H1 (cell line): ENCODE results near the gene TBCA. TPM values are rescaled to one million over a fixed set of nuclear protein-coding genes. Genes with fewer than 3 reads are reported as not detected.

Experiments used
- BRCA1 ChIP-seq: IDR thresholded peaks from 2 replicates; pipeline ENCODE4 v1.6.1; 2012; ENCODE audit warnings: low read depth, low read length, improper control_type of control experiment
- CBX5 ChIP-seq: fragments of 300-800, 300-1000 bp; sonication (generic); IDR thresholded peaks from 2 replicates; pipeline ENCODE4 v1.7.1; 2016; ENCODE audit warnings: antibody characterized with exemption, low read length, low read depth
- CREB1 ChIP-seq: IDR thresholded peaks from 2 replicates; pipeline ENCODE4 v1.6.1; 2012; ENCODE audit warnings: inconsistent platforms
- EP300 ChIP-seq, 2 experiments: IDR thresholded peaks; 1 replicate in 1 of 2; 2 replicates in 1 of 2; pipeline ENCODE4 v1.6.1; 2011 to 2012; ENCODE audit warnings: low read depth in 2 of 2, low read length in 2 of 2, mild to moderate bottlenecking in 2 of 2, borderline replicate concordance in 1 of 2, inconsistent platforms in 1 of 2, moderate library complexity in 1 of 2
- JUN ChIP-seq: IDR thresholded peaks from 2 replicates; pipeline ENCODE4 v1.6.1; 2011; ENCODE audit warnings: low read depth, mild to moderate bottlenecking, improper control_type of control experiment, low read length
- JUND ChIP-seq: IDR thresholded peaks from 2 replicates; pipeline ENCODE4 v1.6.1; 2011; ENCODE audit warnings: mild to moderate bottlenecking, improper control_type of control experiment, low read length
- KDM4A ChIP-seq: IDR thresholded peaks from one replicate; pipeline ENCODE4 v1.7.1; 2012; ENCODE audit warnings: low read depth, mild to moderate bottlenecking, moderate library complexity, low read length, inconsistent platforms; ENCODE audit not compliant: severe bottlenecking
- SP2 ChIP-seq: IDR thresholded peaks from 2 replicates; pipeline ENCODE4 v1.6.1; 2012; ENCODE audit warnings: mild to moderate bottlenecking, low read length, inconsistent platforms
- TBP ChIP-seq: IDR thresholded peaks from 2 replicates; pipeline ENCODE4 v1.6.1; 2011; ENCODE audit warnings: low read depth, low read length, improper control_type of control experiment
- TEAD4 ChIP-seq: IDR thresholded peaks from 2 replicates; pipeline ENCODE4 v1.6.1; 2012; ENCODE audit warnings: low read depth, low read length, inconsistent platforms, mixed read lengths
- polyA plus RNA-seq, 7 experiments: library from polyadenylated mRNA; depleted of rRNA in 3 of 7; stranded (reverse) in 5 of 7; unstranded in 2 of 7; fragments of >200 nt in 5 of 7; fragments of 200-250 nt in 2 of 7; gene quantifications; 1 replicate in 5 of 7; 2 replicates in 1 of 7; 4 replicates in 1 of 7; pipeline versions ENCODE4 v1.2.1 to v1.2.3, GENCODE V29; 2011 to 2013; ENCODE audit warnings: missing spikeins in 2 of 7, mixed read lengths in 2 of 7
- total RNA-seq: library from RNA; stranded (reverse); fragmentation: NEBNext Ultra II Directional; extraction: Animal tissue kit (Norgen Biotek cat#: 25700); gene quantifications from 2 replicates; pipeline ENCODE4 v1.2.1, GENCODE V29; 2021
- TF ChIP-seq, protein P1 (sequence below): fragments of 300-600 bp; sonication (generic); IDR thresholded peaks from 2 replicates; pipeline ENCODE4 v1.7.1; 2012; ENCODE audit warnings: low read length, moderate library complexity, mild to moderate bottlenecking, inconsistent platforms; ENCODE audit not compliant: insufficient replicate concordance
- TF ChIP-seq, protein P2 (sequence below): IDR thresholded peaks from 2 replicates; pipeline ENCODE4 v1.6.1; 2012; ENCODE audit warnings: inconsistent platforms

TBCA gene
- total and polyA plus RNA-seq, 2 of the 8 experiments (the other 6 are each of a cell fraction or from before 2014, with no cell fraction given) = 55.7 to 320 TPM

DNA sequence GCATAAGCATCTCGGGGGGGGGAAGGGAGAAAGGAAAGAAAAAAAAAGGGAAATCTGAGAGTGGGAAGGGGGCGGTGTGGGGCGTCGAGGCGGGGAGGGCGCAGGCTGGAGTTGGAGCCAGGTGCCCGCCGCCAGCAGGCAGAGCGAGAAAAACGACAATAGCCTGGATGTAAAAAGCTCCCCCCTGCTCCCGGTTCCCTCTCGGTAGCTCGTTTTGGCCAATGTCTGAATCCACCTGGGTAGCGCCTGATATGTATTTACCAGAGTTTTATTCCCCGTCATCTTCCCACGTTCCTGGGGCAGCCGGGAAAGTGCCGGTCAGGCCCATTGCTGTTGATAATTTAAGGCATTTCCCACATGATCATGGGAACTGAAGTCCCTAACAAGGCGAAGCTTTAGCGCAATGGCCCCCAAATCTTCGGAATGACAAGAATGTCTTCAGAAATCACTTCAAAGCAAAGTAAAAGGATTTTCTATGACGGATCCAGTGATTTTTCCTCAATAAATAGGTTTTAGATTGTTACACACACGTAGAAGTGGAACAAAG, 134.7 kb downstream of the TBCA start (continued):
- TF ChIP-seq, protein P1, sequence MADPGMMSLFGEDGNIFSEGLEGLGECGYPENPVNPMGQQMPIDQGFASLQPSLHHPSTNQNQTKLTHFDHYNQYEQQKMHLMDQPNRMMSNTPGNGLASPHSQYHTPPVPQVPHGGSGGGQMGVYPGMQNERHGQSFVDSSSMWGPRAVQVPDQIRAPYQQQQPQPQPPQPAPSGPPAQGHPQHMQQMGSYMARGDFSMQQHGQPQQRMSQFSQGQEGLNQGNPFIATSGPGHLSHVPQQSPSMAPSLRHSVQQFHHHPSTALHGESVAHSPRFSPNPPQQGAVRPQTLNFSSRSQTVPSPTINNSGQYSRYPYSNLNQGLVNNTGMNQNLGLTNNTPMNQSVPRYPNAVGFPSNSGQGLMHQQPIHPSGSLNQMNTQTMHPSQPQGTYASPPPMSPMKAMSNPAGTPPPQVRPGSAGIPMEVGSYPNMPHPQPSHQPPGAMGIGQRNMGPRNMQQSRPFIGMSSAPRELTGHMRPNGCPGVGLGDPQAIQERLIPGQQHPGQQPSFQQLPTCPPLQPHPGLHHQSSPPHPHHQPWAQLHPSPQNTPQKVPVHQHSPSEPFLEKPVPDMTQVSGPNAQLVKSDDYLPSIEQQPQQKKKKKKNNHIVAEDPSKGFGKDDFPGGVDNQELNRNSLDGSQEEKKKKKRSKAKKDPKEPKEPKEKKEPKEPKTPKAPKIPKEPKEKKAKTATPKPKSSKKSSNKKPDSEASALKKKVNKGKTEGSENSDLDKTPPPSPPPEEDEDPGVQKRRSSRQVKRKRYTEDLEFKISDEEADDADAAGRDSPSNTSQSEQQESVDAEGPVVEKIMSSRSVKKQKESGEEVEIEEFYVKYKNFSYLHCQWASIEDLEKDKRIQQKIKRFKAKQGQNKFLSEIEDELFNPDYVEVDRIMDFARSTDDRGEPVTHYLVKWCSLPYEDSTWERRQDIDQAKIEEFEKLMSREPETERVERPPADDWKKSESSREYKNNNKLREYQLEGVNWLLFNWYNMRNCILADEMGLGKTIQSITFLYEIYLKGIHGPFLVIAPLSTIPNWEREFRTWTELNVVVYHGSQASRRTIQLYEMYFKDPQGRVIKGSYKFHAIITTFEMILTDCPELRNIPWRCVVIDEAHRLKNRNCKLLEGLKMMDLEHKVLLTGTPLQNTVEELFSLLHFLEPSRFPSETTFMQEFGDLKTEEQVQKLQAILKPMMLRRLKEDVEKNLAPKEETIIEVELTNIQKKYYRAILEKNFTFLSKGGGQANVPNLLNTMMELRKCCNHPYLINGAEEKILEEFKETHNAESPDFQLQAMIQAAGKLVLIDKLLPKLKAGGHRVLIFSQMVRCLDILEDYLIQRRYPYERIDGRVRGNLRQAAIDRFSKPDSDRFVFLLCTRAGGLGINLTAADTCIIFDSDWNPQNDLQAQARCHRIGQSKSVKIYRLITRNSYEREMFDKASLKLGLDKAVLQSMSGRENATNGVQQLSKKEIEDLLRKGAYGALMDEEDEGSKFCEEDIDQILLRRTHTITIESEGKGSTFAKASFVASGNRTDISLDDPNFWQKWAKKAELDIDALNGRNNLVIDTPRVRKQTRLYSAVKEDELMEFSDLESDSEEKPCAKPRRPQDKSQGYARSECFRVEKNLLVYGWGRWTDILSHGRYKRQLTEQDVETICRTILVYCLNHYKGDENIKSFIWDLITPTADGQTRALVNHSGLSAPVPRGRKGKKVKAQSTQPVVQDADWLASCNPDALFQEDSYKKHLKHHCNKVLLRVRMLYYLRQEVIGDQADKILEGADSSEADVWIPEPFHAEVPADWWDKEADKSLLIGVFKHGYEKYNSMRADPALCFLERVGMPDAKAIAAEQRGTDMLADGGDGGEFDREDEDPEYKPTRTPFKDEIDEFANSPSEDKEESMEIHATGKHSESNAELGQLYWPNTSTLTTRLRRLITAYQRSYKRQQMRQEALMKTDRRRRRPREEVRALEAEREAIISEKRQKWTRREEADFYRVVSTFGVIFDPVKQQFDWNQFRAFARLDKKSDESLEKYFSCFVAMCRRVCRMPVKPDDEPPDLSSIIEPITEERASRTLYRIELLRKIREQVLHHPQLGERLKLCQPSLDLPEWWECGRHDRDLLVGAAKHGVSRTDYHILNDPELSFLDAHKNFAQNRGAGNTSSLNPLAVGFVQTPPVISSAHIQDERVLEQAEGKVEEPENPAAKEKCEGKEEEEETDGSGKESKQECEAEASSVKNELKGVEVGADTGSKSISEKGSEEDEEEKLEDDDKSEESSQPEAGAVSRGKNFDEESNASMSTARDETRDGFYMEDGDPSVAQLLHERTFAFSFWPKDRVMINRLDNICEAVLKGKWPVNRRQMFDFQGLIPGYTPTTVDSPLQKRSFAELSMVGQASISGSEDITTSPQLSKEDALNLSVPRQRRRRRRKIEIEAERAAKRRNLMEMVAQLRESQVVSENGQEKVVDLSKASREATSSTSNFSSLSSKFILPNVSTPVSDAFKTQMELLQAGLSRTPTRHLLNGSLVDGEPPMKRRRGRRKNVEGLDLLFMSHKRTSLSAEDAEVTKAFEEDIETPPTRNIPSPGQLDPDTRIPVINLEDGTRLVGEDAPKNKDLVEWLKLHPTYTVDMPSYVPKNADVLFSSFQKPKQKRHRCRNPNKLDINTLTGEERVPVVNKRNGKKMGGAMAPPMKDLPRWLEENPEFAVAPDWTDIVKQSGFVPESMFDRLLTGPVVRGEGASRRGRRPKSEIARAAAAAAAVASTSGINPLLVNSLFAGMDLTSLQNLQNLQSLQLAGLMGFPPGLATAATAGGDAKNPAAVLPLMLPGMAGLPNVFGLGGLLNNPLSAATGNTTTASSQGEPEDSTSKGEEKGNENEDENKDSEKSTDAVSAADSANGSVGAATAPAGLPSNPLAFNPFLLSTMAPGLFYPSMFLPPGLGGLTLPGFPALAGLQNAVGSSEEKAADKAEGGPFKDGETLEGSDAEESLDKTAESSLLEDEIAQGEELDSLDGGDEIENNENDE = no peak
- TF ChIP-seq JUN (no peak), KDM4A (no peak), EP300 (IDR thresholded peaks at IDR 0.05; ENCODE audit: borderline replicate concordance in 1 of 2, low read depth in 2 of 2, low read length in 2 of 2) (no peak), TBP (no peak), CREB1 (no peak), SP2 (no peak), BRCA1 (no peak), JUND (no peak), CBX5 (no peak), TEAD4 (peak; percentile 80)
- TF ChIP-seq, protein P2, sequence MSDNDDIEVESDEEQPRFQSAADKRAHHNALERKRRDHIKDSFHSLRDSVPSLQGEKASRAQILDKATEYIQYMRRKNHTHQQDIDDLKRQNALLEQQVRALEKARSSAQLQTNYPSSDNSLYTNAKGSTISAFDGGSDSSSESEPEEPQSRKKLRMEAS = 0 out of 2 replicates have a peak, but pooled peaks have one; percentile 7
